ENCODE measurements around the gene PIPOX. TPM values are rescaled to one million over a fixed set of nuclear protein-coding genes. Genes with fewer than 3 reads are reported as not detected.

Gene PIPOX
- total RNA-seq, 1 donor from 2014 or later: 1.7 TPM

- TF ChIP-seq POLR2A (IDR thresholded peaks at IDR 0.05) (no peak), POLR2AphosphoS5 (IDR thresholded peaks at IDR 0.05; ENCODE audit: insufficient read depth in 1 of 2, low read depth in 1 of 2) (no peak), CTCF (IDR thresholded peaks at IDR 0.05) (no peak)
- Histone ChIP-seq H3K36me3 (no peaks in the 10 kb centered on the region), H3K27me3 (no peaks in the 10 kb centered on the region), H3K27ac (no peak overlapping the region), H3K4me3 (no peak overlapping the region), H3K9me3 (no peaks in the 10 kb centered on the region), H3K4me1 (no peaks in the 10 kb centered on the region)
- intact Hi-C loops (cut with DNase I): no loop called here
- DNase-seq (ENCODE audit: extremely low spot score in 2 of 2): no peak
These were observed 5.8 kb downstream of the PIPOX start for GRCh38 chr17:29048440-29049368.

GRCh38 chr17:29049541-29050145 lies 6.7 kb downstream of the PIPOX start:
- Histone ChIP-seq H3K4me1 (no peaks in the 10 kb centered on the region), H3K9me3 (no peaks in the 10 kb centered on the region), H3K27me3 (no peaks in the 10 kb centered on the region), H3K27ac (no peak overlapping the region), H3K4me3 (no peak overlapping the region), H3K36me3 (no peaks in the 10 kb centered on the region)
- DNase-seq (ENCODE audit: extremely low spot score in 2 of 2): no peak
- intact Hi-C loops (cut with DNase I): no loop called here
- TF ChIP-seq POLR2A (IDR thresholded peaks at IDR 0.05): no peak
- no peak for TF ChIP-seq CTCF (IDR thresholded peaks at IDR 0.05)
- no peak for TF ChIP-seq POLR2AphosphoS5 (IDR thresholded peaks at IDR 0.05; ENCODE audit: insufficient read depth in 1 of 2, low read depth in 1 of 2)

GRCh38 chr17:29050176-29050575 lies 7.2 kb downstream of the PIPOX start:
- Histone ChIP-seq H3K4me3 (no peak overlapping the region), H3K4me1 (no peaks in the 10 kb centered on the region), H3K9me3 (no peaks in the 10 kb centered on the region), H3K36me3 (no peaks in the 10 kb centered on the region), H3K27ac (no peak overlapping the region), H3K27me3 (no peaks in the 10 kb centered on the region)
- DNase-seq (ENCODE audit: extremely low spot score in 2 of 2): no peak
- intact Hi-C loops (cut with DNase I): no loop called here
- TF ChIP-seq CTCF (IDR thresholded peaks at IDR 0.05) (no peak), POLR2A (IDR thresholded peaks at IDR 0.05) (no peak)

- intact Hi-C loops (cut with DNase I): no loop called here
- H3K36me3 ChIP-seq: no peaks in the 10 kb centered on the region
These were observed 8.3 kb downstream of the PIPOX start for GRCh38 chr17:29051194-29051593.

More at GRCh38 chr17:29051194-29051593, 8.3 kb downstream of the PIPOX start:
- no peak for DNase-seq (ENCODE audit: extremely low spot score in 2 of 2)
- H3K4me3 ChIP-seq: no peak overlapping the region
- H3K4me1 ChIP-seq: no peaks in the 10 kb centered on the region
- no peaks in the 10 kb centered on the region for H3K9me3 ChIP-seq
- TF ChIP-seq POLR2AphosphoS5 (IDR thresholded peaks at IDR 0.05; ENCODE audit: insufficient read depth in 1 of 2, low read depth in 1 of 2) (no peak), CTCF (IDR thresholded peaks at IDR 0.05) (no peak), POLR2A (IDR thresholded peaks at IDR 0.05) (no peak)
- H3K27ac ChIP-seq: no peak overlapping the region
- no peaks in the 10 kb centered on the region for H3K27me3 ChIP-seq

Measured in vagina (tissue), 2 donors.